ENCODE data around the gene NALCN.
"Not testable (repeated sequence)": the region's sequence is repeated elsewhere in the genome, so short reads cannot be mapped to it uniquely, and the experiment has no call there.

NALCN gene

DNA sequence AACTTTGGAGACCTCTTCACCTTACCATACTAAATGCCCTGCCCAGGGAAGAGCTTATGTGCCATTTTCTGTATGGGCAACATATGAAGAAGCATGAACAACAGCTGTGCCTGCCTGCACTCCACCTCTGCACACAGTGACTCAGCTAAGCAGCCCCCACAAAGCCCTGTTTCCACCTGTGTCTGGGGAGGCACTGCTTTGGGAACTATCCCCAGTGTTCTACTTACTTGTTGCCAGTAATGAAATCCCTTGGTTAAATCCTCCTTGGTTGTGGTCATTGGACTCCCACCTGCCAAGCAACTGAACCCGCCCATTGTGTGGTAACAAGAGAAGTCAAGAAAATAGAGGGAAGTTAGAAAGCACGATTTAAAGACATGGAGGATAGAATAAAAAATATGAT is 84.6 kb downstream of the NALCN start:
- FAIRE-seq: no peak

DNA sequence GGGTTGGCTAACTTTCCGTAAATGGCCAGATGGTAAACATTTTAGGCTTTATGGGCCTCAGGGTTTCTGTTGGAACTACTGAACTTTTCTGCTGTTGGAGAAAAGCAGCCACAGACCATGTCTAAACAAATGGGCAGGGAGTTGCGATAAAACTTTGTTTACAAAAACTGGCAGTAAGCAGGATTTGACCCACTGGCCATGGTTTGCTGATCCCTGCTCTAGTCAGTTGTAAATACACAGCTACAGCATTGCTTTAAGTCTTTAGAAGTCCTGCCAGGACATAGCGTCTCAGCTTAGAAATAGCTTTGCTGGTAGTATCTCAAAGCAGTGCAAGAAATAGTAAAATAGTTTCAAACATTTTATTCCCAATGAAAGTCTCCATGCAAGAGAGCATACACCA is 88.4 kb downstream of the NALCN start:
- FAIRE-seq: no peak

DNA sequence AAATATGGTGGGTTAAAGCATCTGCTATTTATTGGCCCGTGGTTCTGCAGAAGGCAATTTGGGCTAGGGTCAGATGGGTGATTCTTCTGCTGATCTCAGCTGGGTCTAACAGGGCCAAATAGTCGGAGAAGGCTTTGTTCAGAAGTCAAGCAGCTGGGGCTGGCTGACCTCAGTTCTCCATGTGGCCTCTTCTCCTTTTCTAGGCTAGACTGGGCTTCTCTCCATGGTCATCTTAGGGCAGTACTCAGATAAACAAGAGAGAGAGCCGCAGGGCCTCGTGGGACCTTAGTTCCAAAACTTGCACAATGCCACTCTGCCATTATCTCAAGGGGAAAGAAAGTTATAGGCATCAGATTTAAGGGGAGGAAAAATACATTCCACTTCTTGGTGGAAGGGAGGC is 89.6 kb downstream of the NALCN start:
- FAIRE-seq: no peak

DNA sequence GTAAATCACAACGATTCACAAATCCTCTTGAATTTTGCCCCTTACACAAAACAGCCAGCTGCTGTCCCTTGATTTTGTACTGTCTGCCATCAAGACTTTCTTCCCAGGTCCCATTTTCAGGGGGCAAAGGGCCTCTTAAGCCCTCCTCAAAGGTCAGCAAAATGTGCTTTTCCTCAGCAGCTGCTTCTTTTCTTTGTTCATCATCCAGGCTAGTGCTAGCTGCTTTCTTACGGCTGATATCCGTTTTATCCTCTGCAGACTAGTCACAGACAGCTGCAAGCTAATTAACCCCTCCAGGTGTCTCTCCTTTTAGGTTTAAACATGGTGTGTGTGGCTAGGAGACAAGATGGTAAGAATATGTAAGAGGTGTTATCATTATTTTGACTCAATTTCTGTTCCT is 90.9 kb downstream of the NALCN start:
- FAIRE-seq: no peak

DNA sequence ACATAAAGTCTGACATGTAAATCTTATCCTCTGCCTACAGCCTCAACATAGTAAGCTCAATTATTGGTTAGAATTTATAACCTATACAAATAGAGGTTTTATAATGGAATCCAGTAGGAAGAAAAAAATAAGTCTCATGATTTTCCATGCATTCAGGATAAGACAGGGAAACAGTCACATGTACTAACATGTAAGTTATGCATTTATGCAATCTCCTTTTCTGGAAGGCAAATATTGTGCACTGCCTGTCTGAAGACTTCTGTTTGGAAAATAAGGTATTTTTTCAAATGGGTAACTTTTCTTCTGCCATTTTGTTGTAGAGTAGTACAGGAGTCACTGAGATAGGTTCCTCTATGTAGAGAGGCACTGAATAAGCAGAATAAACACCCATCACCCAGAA is 92.7 kb downstream of the NALCN start:
- no peak for FAIRE-seq

DNA sequence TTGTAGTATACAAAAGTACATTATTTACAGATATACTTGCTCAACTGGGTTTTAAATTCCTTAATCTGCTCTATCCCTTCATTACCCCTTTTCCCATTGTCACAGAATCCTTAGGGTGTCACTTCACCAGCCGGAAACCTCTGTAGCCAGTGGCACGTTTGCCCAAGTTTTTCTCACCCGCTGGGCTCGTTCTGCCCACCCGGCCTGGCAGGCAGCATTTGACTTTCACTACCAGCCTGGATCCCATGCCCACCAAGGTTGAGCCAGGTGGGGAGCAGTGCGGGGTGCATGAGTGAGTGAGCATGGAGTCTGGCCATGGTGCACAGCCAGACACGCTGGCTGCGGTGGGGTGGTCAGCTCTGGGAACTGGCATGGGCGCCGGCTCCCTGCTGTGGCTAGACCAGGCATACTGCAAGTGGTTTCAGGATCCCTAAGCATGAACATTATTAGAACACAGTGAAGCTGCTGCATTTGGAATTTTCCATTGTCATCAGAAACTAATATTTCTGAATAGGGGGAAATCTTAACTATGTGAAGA is 98.3 kb downstream of the NALCN start:
- no peak for FAIRE-seq

DNA sequence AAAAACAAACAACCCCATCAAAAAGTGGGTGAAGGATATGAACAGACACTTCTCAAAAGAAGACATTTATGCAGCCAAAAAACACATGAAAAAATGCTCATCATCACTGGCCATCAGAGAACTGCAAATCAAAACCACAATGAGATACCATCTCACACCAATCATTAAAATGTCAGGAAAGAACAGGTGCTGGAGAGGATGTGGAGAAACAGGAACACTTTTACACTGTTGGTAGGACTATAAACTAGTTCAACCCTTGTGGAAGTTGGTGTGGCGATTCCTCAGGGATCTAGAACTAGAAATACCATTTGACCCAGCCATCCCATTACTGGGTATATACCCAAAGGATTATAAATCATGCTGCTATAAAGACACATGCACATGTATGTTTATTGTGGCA is 102.8 kb downstream of the NALCN start:
- FAIRE-seq: not testable (repeated sequence)

DNA sequence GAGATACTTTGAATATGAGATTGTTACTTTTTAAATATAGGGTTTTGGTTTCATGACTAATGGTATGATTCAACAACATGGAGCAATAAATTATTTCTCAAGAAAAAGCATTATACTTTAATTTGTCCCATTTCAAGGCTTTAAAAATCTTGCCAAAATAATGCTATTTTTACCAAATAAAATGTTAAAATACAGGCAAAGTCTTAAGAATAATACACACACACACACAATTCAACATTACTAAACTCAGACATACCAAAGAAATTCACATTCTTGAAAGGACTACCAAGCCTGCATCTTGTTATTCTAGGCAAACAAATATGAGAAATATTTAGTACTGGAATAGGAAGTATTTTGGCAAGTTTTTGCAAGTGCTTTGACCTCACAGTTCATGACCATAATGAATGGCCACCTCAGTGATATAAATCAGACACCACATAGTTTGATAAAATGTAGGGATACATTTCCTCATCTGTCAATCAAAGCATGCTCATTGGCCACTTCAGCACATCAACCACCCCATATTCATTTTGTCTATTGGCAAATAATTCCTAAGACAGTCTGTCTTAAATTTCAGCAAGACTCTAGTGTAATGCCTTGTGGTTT is 107.2 kb downstream of the NALCN start:
- FAIRE-seq: no peak

DNA sequence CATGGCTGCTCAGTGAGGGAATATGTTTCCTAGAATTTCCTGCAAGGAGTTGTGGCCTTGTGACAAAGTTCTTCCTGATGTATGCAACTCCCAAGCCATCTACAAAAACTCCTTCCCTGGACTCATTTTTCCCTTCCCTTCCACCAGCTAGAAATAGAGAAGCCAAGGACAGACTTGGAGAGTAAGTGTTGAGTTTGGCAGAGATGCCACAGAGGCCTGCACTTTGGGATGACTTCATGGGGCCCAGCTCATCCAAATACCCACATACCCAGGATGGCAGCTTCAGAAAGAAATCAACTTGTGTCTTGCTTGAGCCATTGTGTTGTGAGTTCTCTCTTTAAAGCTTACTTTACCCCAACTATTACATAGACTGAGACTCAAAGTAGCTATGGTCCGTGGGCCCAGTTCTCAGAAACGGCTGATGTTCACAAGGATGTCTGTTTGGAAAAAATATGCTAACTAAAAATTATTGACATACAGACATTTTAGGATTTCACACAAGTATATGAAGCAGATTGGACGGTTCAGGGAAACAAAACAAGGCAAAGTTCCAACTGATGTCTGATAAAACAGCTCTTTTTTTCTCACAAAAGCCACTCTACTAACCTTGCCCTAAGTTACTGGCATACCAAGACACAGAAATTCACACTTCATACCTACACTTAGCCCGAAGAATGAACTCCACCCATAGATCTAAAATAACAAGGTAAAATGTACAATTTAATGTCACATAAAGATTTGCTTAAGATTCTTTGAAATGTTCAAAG is 107.9 kb downstream of the NALCN start:
- FAIRE-seq: no peak

DNA sequence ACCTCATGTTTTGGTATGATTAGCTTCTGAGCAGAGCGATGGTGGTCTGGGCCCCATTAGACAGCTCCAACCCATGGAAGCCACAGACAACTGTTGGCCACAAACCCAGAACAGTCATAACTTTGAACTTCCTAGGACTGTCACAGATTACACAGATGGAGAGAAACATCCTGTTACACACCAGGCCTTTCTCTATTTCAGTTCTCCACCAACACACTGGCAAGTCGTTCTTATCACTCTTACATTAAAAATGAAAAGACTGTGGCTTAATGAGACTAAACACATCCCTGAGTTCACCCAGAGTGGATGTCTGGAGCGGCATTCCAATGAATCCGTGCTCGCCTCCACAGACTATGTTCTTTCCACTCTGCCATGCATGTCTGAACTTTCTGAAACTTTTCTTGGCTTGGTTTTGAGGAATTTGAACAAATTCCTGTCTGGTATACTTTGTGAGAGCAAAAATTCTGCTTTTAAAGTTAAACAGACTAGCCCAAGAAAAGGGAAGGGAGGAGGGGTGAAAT is 109.1 kb downstream of the NALCN start:
- no peak for FAIRE-seq

DNA sequence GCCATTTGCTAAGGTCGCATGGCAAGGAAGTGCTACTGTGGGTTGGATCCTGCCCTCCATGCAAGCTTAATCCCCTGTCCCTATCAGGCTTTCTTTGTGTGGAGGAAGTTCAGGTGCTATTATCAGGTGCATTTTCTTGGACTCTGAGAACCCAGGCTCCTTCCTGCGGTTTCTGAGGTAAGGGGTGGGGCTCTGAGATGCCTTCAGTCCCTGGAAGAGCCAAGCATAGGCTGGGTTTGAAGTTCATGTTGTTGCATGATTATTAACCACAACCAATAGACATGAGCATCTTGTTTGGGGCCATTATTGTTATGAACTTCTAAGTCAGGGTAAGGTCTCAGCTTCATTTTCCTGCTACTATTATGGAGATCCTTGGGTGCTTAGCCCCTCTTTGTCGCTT is 109.5 kb downstream of the NALCN start:
- no peak for FAIRE-seq

DNA sequence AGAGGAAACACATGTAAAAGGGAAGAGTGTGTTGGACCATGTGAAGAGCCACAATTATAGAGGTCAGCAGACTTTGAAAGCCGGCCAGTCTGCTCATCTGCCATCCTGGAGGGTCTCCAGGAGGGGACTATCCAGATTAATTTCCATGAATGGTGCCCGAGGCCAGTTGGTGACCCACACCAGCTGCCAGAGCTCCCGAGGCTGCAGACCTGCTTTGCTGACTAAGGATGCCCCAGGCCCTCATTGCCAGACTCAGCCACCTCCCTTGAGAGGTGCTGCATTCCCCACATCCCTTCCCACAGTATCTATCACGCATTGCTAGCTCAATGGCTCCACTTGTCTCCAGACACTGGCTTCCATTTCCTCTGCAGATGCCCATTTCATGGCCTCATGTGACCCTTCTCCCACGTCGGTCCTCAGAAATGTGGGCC is 110.3 kb downstream of the NALCN start:
- FAIRE-seq: no peak

DNA sequence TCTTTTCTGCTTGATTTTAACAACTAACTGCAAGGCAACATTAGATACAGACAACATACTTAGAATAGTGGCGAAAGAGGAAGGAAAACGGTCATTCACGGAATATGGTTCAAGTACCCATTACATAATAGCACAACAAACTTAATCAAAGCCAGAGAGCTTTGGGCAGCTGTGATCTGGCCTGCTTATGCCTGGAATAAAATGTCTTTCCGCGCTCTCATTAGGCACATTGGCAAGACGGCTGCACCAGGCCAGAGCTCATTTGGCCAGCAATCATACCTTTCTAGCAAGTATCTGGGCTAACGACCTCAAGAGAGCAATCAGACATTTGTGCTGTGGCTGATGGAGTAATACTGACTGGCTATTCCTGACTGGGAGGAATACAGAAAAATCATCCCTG is 112.8 kb downstream of the NALCN start:
- peak; percentile 24 for FAIRE-seq

DNA sequence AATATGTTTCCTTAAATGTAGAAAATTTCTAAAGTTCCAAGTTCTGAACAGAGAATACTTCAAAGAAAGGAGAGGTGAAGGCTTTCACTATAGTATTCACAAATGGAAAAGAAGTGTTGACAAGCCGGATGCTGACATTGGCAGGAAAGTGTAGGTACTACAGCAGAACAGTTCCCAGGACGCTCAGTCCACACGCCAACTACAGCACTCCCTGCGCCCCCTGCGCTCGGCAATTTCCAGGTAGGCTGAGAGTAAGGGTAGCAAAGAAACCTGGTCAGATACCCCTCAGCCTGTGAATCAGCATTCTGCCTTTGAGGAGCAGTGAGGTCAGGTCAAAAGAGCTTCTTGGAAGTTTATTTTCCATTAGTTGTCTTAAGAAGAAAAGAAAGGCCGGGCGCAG is 115.3 kb downstream of the NALCN start:
- FAIRE-seq: no peak

DNA sequence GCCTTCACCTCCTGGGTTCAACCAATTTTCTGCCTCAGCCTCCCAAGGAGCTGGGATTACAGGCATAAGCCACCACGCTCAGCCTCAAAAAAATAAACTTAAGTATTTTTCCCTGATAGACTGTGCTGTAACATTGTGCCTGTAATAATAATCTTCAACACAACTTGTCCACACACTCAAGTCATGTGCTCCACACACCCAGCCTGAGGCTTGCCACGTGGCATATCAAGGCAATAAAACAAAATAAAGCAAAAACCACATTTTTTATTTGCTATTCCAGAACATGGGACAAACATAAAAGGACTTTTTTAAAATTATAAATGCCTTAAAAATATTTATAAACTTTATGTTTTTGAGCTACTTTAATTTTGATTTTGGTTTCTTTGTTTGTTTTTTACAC is 115.8 kb downstream of the NALCN start:
- FAIRE-seq: no peak

DNA sequence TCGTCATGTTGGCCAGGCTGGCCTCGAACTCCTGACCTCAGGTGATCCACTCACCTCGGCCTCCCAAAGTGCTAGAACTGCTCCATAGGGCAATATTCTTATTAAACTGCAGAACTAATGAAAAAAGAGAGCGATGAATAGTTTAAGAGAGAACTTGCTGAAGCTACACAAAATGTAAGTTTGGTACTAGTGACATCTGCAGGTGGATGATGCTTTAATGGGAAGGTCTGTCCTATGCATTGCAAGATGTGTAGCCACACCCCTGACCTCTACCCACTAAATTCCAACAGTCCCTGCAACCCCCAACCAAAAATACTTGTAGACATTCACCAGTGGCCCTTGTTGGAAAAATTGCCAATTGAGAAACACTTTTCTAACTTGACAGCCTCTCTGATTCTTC is 117.8 kb downstream of the NALCN start:
- no peak for FAIRE-seq

DNA sequence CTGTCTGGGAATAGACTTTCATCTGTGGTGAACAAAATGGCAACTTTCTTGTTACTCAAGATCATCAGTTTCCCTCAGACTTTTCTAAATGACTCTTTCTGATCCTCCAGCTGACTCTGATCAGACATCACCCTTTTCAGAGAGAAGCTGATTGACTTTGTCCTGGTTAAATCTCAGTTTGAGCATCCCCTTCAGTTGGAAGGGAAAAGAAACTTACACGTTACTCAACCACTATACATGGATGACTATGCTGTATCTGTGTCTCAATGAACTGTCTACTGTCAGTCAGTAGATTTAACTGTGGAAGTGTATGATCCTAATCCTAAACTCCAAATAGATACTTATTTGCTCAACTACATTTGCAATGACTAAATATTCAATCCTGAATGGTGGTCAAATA is 118.5 kb downstream of the NALCN start:
- no peak for FAIRE-seq

DNA sequence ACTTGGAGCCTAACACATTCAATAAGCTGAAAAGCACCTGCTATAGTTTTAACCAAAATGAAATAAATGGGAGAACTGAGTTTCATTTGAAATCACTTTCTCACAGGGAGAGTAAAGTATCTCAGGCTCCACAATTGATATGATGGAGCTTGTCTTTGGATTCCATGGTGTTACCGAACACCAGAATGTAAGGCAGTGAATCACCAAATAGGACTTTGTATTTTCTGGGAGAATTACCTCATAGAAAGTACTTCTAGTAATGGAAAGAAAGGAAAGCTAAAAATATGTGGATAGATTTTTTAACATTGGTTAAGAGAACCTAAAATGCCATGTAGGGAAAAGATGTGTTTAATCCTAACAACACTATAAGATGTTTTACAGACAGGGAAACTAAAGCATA is 123.6 kb downstream of the NALCN start:
- FAIRE-seq: no peak

DNA sequence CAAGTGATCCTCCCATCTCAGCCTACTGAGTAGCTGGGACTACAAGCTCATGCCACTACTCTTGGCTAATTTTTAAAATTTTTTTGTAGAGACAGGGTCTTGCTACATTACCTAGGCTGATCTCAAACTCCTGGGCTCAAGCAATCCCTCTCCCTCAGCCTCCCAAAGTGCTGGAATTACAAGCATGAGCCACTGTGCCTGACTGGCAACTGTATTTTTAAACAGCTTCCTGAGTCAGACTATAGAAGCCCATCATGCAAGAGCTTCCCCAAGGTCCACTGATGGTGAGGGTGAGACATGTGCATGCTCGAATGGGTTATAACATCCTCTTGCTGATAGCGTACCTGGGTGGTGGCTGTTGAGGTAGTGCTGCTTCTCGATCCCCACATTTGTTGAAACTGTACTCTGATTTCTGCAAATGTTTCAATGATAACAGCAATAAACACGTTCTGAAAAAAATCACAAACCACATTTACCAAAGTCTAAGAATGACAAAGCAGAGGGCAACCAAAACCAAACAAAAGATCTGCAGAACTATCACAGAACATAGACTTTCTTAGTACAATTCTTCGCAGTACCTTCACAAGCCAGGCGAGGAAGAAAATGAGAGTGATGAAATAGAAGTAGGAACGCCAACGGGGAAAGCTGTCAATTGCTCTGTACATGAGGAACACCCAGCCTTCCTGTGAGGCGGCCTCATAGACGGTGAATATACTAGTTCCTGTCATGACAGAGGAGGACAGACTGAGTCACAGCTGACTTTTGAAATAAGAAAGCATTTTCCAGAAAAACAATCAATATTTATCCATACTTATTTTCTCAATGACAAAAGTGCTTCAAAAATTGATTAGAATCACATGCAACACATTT is 124.4 kb downstream of the NALCN start:
- FAIRE-seq: no peak

DNA sequence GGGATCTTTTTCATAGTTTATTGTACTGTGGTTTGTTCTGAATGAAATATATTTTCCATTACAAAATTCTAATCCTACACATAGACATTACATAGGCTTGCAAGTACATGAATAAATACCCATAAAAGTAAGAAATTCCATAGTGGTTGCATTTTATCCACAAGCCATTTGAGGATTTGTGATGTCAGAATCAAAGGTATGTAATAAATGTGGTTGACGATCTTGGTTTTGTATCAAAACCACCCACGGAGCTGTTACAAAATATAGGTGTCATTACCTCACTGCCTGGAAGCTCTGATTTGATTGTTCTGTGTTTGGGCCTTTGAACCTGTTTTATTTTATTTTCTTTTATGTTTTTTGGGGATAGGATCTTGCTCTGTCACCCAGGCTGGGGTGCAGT is 125.1 kb downstream of the NALCN start:
- no peak for FAIRE-seq

DNA sequence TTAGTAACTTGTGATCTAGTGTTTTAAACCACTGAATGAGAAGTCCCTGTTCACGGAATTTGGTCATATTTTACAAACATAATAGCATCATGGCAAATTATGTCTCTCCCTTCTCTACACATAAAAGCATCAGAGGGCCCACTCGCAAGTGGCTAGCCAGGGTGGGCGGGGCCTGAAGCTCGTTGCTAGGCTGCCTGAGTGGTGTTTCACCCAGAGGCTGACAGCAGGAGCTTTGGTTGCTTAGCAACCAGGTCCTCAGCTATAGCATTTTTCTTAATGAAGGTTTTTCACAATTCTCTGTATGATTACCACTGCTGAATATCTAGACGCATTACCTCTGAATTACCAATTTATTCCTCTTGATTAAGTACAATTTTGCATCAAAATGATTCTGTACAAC is 126.5 kb downstream of the NALCN start:
- peak; percentile 88 for FAIRE-seq

DNA sequence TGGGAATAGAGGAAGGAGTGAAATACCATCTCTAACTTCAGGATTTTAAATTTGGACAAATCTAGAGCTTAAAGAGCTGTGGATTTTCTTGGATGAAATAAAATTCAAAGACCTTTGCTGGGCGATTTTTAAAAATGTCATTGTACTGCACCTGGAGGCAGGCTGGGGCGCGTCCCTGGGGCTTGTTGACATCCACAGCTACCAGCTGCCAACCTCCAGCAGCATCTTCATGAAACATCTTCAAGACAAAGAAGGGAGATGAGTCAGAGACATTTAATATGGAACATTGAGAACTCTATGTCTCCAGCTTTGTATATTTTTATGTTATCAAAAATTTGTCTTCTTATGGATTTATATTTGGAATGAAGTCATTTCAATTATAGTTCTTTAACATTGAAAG is 132.5 kb downstream of the NALCN start:
- no peak for FAIRE-seq

DNA sequence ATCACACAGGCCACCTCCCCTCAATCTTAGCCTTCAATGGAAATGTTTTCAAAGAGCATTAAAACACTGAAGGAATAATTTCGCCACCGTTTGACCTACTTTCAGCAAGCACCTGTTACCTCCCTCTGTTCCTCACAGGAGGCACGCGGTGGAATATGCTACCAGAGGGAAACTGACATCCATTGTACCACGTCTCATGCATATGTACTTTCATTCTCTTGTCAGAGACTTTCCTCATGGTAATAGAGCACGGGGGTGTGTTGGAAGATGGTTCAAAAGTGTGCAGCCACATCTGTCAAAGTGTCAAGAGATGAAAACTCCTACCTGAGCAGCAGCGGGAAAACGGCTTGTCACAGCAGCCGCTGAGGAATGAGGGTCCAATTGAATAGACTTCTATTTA is 143.4 kb downstream of the NALCN start:
- FAIRE-seq: no peak
